MCF 10A (cell line): ENCODE results near the gene TAAR9. TPM values are rescaled to one million over a fixed set of nuclear protein-coding genes. Genes with fewer than 3 reads are reported as not detected.

Experiments used
- BruUV-seq: library from RNA; stranded (reverse); fragments of 400-500 nt; replicated peaks from 2 replicates; lab custom pipeline; 2021; lab: Mats Ljungman, UMichigan
- CTCF ChIA-PET: fragments of 300-600 bp; sonication (Branson Sonifier 250); formaldehyde crosslinking; extraction: SDS; loops from one replicate; lab custom pipeline; 2021; ENCODE audit warnings: antibody characterized with exemption, inconsistent platforms; lab: Yijun Ruan, JAX
- POLR2A ChIA-PET: fragments of 300-600, 350-650 bp; sonication (Branson Sonifier 250); formaldehyde crosslinking; extraction: SDS; loops from one replicate; lab custom pipeline; 2020; ENCODE audit warnings: antibody characterized with exemption, inconsistent platforms; lab: Yijun Ruan, JAX
- DNase-seq: peaks from one replicate; pipeline ENCODE4 v3.0.0-alpha.2; 2018; ENCODE audit not compliant: unreplicated experiment
- H3K27ac Mint-ChIP-seq: one replicate; pipeline ENCODE4 v1.8.0; 2022; ENCODE audit warnings: mild to moderate bottlenecking, low read depth, mixed read lengths; ENCODE audit not compliant: unreplicated experiment
- H3K27me3 Mint-ChIP-seq: one replicate; pipeline ENCODE4 v1.8.0; 2022; ENCODE audit warnings: mixed read lengths; ENCODE audit not compliant: insufficient read depth, unreplicated experiment
- H3K36me3 Mint-ChIP-seq: one replicate; pipeline ENCODE4 v1.8.0; 2022; ENCODE audit warnings: mild to moderate bottlenecking, moderate library complexity, mixed read lengths; ENCODE audit not compliant: insufficient read depth, unreplicated experiment
- H3K4me1 Mint-ChIP-seq: one replicate; pipeline ENCODE4 v1.8.0; 2022; ENCODE audit warnings: mixed read lengths; ENCODE audit not compliant: insufficient read depth, unreplicated experiment
- H3K4me3 Mint-ChIP-seq: one replicate; pipeline ENCODE4 v1.8.0; 2022; ENCODE audit warnings: mild to moderate bottlenecking, moderate library complexity, mixed read lengths; ENCODE audit not compliant: unreplicated experiment
- H3K9me3 Mint-ChIP-seq: one replicate; pipeline ENCODE4 v1.8.0; 2022; ENCODE audit warnings: mixed read lengths; ENCODE audit not compliant: unreplicated experiment
- CTCF ChIP-seq: fragments of 200-600 bp; IDR thresholded peaks from one replicate; pipeline ENCODE4 v1.8.0; 2022; ENCODE audit warnings: antibody characterized with exemption, mild to moderate bottlenecking; ENCODE audit not compliant: unreplicated experiment
- intact Hi-C: fragments of 100-400 bp; cut with micrococcal nuclease; formaldehyde crosslinking; loops from 2 replicates; pipeline ENCODE4 v1.14.1; 2022
- total RNA-seq: library from RNA; stranded (reverse); gene quantifications from 2 replicates; pipeline ENCODE4 v1.2.3, GENCODE V29; 2022

The TAAR9 gene
- total RNA-seq, 1 experiment from 2014 or later, result not detected

- no TSS peak for BruUV-seq
- no peak overlapping the region for H3K4me3 Mint-ChIP-seq
- no peaks in the 10 kb centered on the region for H3K27me3 Mint-ChIP-seq
- H3K9me3 Mint-ChIP-seq, result peaks cover 9% of the 10 kb centered on the region
- intact Hi-C loops, result no loop called here
- ChIA-PET CTCF (interaction anchor here (1.5 to 9.2 kb wide), 3 partner anchors 192 to 567 kb away, joined by 4 to 139 read pairs (median 119); no protein-coding TSS in a partner anchor), POLR2A (no interaction called here)
- H3K27ac Mint-ChIP-seq, result no peak overlapping the region
- DNase-seq, result no peak
- H3K4me1 Mint-ChIP-seq, result no peaks in the 10 kb centered on the region
- no peak for TF ChIP-seq CTCF
- H3K36me3 Mint-ChIP-seq, result no peaks in the 10 kb centered on the region
Measured at GRCh38 chr6:132490478-132491204, 47.4 kb upstream of the TAAR9 start.

- Mint-ChIP-seq H3K4me1 (no peaks in the 10 kb centered on the region), H3K36me3 (no peaks in the 10 kb centered on the region), H3K27ac (no peak overlapping the region), H3K4me3 (no peak overlapping the region), H3K9me3 (peaks cover 9% of the 10 kb centered on the region), H3K27me3 (no peaks in the 10 kb centered on the region)
- ChIA-PET POLR2A (no interaction called here), CTCF (interaction anchor here (1.4 kb wide), 1 partner anchor 191 kb away, joined by 3 read pairs; no protein-coding TSS in a partner anchor)
- BruUV-seq, result no TSS peak
- no peak for TF ChIP-seq CTCF
- intact Hi-C loops, result no loop called here
- DNase-seq, result peak; percentile 62
Measured at GRCh38 chr6:132491303-132491702, 46.8 kb upstream of the TAAR9 start.

GRCh38 chr6:132491881-132492280 is 46.2 kb upstream of the TAAR9 start:
- Mint-ChIP-seq H3K27me3 (no peaks in the 10 kb centered on the region), H3K9me3 (peaks cover 9% of the 10 kb centered on the region), H3K27ac (no peak overlapping the region), H3K4me3 (no peak overlapping the region), H3K36me3 (no peaks in the 10 kb centered on the region), H3K4me1 (no peaks in the 10 kb centered on the region)
- intact Hi-C loops, result no loop called here
- ChIA-PET POLR2A (interaction anchor here (0.7 kb wide), 1 partner anchor 20 kb away, joined by 3 read pairs; no protein-coding TSS in a partner anchor), CTCF (interaction anchor here (0.5 to 6.0 kb wide), 5 partner anchors 23 to 841 kb away, joined by 3 to 48 read pairs (median 4); no protein-coding TSS in a partner anchor)
- TF ChIP-seq CTCF, result no peak
- BruUV-seq, result no TSS peak
- DNase-seq, result no peak

- no TSS peak for BruUV-seq
- POLR2A ChIA-PET, result interaction anchor here (1.4 kb wide), 1 partner anchor 15 kb away, joined by 3 read pairs; no protein-coding TSS in a partner anchor
- H3K4me1 Mint-ChIP-seq, result peaks cover 8% of the 10 kb centered on the region
Measured at GRCh38 chr6:132494954-132495353, 43.1 kb upstream of the TAAR9 start.

More at GRCh38 chr6:132494954-132495353, 43.1 kb upstream of the TAAR9 start:
- H3K9me3 Mint-ChIP-seq, result peaks cover 9% of the 10 kb centered on the region
- DNase-seq, result no peak
- intact Hi-C loops, result no loop called here
- TF ChIP-seq CTCF, result no peak
- no peak overlapping the region for H3K4me3 Mint-ChIP-seq
- no peaks in the 10 kb centered on the region for H3K27me3 Mint-ChIP-seq
- peaks cover 11% of the 10 kb centered on the region for H3K36me3 Mint-ChIP-seq
- no peak overlapping the region for H3K27ac Mint-ChIP-seq
- CTCF ChIA-PET, result interaction anchor here (1.9 to 6.0 kb wide), 3 partner anchors 9 to 216 kb away, joined by 6 to 48 read pairs (median 29); no protein-coding TSS in a partner anchor
